HL-60/S4 (cell line): ENCODE measurements around the gene TUBB1.
"Not testable (repeated sequence)": the region's sequence is repeated elsewhere in the genome, so short reads cannot be mapped to it uniquely, and the experiment has no call there.

Experiments
- in situ Hi-C: fragments of 300-500 bp; cut with MboI; formaldehyde crosslinking; loops from 2 replicates; pipeline ENCODE4 v1.14.3; 2022; ENCODE audit warnings: low sequenced_read_pairs

The TUBB1 gene

DNA sequence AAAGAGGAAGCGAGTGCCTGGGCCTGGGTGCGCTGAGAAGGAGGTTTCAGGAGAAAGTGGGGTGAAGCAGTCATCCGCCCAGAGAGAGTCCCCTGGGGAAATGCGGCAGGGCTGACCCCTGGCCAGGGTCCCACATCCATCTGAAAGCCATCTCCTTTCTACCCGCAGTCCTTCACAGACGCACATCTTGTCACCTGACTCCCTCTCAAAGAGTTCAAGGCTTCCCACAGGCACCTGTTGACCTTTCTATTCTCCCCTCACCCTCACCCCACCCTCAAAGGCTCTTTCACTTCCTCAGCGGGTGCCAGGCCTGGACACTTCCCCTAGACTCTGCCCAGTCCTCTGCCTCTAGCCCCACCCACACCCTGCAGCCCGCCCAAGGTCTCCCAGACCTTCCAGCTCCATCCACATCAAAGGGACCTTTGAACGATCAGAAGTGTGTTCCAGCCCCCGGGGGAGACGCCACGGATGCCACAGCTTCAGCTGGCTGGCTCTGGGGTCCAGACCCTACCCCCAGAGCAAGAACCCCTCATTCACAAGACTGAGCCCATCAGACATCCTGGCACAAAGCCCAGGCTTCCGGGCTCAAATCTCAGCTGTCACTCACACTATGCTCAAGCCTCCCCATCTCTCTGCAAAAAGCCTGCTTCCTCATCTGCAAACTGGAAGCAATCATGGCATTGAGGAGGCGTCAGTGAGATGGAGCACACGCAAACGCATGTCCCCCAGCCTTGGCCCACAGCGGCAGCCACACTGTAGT is 14.3 kb upstream of the TUBB1 start:
- in situ Hi-C loops = no loop called here

DNA sequence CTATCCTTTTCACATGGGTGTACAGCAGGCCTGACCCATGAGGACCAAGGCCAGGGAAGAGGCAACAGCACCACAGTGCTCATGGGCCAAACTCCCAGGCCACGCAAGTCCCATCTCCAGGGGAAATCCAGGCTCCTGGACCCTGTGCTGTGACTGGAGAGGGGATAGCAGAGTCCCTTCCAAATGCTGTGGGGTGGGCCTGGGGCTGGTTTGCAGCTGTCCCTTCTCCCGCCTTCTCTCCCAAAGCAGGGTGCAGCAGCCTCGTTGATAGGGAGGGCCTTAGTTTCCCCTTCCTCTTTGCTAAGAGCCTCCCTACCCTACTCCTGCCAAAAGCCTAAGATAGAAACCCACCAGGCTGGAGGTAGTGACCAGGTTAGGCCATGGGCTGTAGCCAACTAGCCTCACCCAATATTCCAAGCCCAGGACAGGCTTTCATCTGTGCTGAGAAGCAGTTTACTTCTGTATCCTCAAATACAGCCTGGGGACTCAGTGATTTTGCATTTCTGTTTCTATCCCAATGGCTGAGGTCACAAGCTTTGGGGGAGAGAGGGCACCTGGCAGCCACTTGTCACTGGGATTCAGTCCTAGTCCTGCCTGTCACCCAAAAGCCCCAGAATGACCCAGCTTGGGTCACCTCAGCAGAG is 13.6 kb upstream of the TUBB1 start:
- in situ Hi-C loops = no loop called here

- in situ Hi-C loops = no loop called here
Observed at GRCh38 chr20:59006167-59006863, 12.9 kb upstream of the TUBB1 start.

DNA sequence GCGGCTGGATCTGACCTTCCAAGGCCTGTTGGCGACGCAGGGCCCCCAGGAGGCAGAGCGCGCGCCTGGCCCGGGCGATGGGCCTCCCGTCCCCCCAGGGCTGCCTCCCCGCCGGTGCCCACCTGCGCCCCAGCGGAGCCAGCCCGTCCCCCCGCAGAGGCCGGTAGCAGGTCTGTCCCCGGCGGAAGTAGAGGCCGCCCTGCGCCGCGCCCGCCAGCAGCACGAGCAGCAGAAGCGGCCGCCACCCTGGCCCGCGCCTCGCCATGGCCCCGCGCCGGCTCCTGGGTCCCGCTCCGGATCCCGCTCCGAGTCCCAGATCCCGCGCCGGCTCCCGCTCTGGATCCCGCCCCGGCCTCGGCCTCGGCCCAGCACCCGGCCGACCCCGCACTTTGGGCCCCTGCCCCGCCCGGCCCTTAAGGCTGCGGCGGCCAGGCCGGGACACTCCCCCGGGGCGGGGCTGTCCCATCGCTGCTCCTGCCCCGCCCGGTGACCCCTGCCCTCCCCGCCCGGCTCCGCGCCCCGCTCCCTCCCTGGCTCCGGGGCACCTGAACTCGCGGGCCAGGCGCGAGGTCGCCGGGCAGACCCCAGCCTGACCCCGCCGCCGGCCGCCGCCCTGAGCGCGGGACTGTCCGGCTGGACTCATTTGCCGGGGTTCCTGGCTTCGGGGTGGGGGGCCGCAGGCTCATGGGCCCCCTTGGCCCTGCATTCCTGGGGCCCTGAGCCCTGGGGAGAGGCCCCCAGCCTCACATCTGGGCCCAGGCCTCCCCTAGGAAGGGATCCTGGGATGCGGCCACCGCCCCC is 12.2 kb upstream of the TUBB1 start, which contains the start of gene CTSZ:
TSS of gene CTSZ (minus strand) at position 391 of the 801 bp plus-strand sequence. CDS start at position 265, 126 bp downstream.
- in situ Hi-C loops = no loop called here

GRCh38 chr20:59007665-59008511 is 11.3 kb upstream of the TUBB1 start:
- in situ Hi-C loops = no loop called here

DNA sequence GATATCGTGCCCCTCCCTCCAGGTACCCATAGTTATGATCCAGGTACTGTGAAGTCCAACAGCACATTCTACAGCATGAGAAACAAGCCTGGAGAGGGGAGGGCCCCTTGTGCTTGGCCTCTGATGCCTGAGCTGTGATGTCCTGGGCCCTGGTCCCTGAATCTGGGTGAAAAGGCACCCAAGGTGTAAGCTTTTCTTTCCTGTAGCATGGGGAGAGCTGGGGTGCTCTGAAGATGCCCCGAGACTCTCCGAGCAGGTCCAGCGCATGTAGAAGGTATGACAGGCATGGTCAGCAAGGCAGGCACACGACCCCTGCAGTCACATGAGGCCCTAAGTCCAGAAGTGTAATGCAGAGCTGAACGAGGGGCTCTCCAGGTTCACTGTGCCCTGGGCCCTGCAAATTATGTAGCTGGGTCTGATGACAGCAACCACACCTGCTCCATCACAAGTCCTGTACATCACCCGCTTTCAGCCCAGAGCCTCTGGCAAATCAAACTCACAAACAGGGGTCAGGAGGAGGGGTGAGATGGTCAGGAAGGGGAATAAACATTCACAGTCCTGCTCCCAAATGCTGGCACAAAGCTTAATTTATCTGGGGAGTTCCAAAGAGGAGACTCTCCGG is 10.4 kb upstream of the TUBB1 start:
- in situ Hi-C loops = no loop called here

DNA sequence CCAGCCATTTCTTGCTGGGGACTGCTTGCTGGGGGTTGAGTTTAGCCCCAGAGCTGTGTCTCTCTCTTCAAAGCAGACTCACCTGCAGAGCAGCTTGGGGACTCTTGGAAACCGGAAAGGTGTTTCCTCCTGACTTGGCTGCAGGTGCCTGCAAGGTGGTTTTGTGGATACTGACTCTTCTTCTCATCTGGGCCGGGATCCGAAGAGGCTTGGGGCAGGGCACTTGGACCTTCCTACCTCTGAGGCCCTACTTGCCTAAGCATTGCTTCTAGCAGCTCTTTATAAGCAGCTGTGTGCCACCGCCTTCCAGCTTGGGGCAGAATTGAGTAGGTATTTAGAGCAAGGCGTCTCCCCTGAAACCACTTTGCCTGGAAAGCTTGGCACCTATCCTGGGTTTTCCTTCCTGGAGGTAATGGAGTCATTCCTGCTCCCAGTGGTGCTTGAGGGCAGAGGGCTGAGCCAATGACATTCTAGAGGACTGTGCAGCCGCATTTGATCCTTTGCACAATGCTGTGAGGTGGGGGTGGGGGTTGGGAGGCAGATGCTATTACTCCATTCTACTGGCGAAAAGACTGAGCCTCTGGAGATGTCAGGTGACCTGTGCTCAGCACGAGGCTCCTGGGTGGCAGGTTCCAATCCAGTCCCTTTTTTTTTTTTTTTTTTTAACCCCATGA is 8.8 kb upstream of the TUBB1 start:
- in situ Hi-C loops = no loop called here

GRCh38 chr20:59010995-59011873 is 8.0 kb upstream of the TUBB1 start:
- in situ Hi-C loops = no loop called here

GRCh38 chr20:59011874-59012157 is 7.4 kb upstream of the TUBB1 start:
- in situ Hi-C loops = not testable (repeated sequence)

- in situ Hi-C loops = no loop called here
Observed at GRCh38 chr20:59013031-59013951, 5.9 kb upstream of the TUBB1 start.

DNA sequence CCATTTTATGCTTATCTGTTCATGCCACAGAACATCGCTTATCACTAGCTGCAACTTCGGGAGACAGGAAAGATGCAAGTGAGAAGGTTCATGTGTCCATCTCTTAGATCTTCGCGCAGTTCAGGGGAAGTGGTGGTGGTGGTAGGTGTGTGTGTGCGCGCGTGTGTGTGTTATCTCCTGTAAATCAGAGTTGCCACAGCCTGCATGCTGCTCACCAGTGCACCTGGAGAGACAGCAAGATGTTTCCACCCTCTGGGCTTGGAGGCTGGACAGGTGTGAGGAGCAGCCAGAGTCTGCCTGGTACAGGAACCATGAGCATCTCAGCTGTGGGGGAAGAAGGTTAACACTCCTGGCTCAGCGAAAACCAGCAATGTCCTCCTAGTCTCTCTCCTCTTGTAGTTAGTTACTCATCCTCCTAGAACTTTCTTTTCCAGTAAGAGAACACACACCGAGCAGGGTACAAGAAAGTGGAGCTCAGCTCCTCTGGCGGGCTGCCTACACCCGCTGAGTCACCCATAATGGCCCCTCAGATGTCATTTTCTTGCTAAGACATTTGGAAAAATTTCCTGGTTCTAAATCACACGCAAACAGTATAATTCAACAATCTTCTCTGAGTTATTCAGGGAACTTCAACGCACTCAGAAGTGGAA is 5.1 kb upstream of the TUBB1 start:
- in situ Hi-C loops = no loop called here

DNA sequence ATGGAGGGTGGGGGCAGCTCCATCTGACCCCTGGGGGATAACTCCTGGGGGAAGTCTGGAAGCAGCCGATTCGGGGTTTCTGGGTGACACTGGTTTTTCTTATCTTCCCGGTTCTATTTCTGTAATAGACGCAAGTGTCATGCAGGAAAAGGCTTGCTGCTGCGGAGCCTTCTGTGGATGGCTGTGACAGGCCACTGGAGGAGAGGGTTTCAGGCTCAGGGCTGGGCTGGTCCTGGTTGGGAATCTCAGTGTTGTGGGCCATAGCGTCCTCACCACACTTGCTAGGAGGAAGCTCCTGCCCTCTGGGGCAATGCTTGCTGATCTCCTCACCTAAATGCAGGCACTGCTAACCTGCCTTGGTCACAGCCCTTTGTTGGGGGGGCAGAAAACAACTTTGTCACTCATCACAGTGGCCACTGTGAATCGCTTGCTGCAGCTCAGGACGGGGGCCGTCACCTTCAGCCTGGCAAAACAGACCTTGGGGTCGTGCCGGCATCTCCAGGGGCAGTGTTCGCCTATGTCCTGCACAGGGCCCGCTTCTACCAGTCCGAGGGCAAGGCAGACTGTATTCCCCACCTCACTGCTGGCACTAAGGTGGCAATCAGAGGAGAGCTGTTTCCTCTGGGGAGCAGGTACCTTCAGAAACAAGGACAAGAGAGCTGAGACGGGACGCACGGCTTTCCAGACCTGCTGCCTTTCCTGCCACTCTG is 4.4 kb upstream of the TUBB1 start:
- in situ Hi-C loops = no loop called here

GRCh38 chr20:59015411-59015810 is 3.8 kb upstream of the TUBB1 start:
- in situ Hi-C loops = no loop called here

DNA sequence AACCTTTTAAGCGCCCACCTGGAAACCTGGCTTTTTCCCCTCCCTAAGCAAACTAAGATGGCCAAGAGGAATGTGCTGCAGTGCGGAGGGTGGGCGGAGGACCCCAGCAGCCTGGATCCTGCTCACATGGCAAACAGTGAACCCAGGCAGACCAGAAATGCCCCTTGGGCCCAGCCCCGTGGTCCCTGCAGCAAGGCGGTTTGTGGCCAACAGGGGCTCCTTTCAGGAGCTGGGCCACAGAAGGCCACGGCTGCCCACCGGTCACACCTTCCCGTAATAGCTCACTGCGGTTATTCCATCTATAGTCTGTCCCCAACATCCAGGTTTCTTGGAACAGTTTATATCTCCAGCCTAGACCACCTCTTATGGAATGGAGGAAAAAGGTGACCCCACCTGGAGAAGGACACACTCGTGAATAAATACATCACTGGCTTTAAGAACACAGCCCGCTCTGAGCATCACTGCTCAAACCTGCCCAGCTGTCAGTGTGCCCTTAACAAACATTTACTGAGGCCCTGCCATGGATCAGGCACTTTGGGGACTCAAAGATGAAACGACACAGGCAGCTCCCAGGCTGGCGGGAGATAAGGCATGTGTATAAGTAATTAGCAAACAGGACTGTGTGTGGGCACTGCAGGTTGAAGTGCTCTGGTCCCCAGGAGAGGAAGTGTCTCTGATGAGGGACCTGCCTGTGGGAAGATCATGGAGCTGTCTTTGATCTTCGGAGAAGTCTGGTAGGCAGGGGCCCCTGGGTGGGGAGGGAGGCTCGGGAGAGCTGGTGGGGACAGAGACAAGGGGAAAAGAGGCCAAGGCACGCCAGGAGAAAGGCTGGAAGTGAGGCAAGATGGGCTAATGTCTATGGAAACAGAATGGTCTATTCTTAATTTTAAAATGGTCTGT is 3.2 kb upstream of the TUBB1 start:
- in situ Hi-C loops = no loop called here

DNA sequence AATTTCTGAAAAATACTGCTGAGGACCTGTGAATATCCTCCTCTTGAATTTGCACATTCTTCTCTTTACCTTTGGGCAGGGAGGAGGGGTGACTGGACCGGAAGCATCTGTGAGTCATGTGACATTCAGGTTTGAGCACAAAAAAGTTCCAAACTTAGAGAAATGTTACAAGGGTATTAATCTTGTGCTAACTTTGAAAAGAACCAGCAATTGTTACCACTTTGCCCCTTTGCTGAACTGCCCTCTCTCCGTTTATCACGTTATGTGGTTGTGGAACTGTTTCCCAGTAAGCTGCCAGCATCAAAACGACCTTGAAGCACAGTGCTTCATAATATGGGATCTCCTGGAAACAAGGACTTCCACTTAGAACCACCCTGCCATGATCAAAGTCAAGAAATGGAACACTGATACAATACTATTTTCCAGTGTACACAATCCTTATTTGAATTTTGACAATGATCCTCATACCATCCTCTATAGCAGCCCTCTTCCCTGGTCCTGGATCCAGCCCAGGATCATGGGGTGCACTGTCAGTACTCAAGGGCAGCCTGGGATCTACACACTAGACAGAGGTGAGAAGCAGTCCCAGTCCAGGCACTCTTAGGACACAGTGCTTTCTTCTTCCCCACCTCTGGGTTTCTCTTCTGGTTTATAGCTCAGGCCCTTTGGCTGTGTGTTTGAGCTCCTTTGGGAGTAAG is 2.3 kb upstream of the TUBB1 start:
- in situ Hi-C loops = no loop called here
